Measurements from ENCODE around the gene PHF2. TPM values are rescaled to one million over a fixed set of nuclear protein-coding genes. Genes with fewer than 3 reads are reported as not detected.
A peak's percentile ranks its signal among the peaks of the same experiment; 100 is the strongest.
"Not testable (repeated sequence)": the region's sequence is repeated elsewhere in the genome, so short reads cannot be mapped to it uniquely, and the experiment has no call there.

The PHF2 gene
- total RNA-seq, 4 donors from 2014 or later = 22.6 to 40.2 (median 28.4) TPM

DNA sequence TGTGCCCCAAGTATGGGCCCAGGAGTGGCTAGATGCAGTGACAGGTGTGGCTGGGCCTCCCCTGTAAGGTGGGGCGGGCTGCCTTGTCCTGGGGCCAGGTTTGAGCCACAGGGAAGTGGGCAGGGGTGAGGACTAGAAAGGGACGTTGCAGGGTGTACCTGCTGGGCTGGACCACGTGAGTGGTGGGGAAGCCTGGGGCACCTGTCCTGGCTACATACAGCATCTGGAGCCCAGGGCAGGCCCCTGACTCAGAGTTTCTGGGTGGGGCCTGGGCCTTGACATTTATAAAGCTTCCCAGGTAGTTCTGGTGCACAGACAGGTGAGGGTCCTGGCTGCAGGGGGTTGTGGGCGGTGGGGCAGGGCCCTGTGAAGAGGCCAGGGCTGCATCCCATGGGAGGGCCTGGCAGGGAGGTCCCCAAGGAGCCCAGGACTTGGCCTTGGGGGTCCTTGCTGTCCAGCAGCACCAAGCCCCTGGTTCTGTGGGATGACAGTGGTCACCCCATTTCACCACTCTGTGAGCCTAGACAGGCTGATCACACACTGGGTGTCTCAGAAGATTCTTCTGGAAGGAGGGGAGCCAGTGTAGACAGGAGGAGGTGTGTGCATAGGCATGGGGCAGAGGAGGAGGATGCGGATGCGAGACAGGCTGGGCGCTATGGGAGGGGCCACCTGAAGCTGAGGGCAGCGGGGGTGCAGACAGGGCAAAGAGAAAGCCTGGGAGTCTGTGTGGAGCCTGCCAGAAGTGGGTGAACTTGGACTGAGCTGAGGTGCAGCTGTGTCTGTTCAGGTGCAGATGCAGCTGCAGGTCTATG lies 94.0 kb downstream of the PHF2 start:
- H3K4me1 ChIP-seq = no peaks in the 10 kb centered on the region
- H3K27ac ChIP-seq = no peak overlapping the region
- H3K4me3 ChIP-seq = no peak overlapping the region
- H3K27me3 ChIP-seq = no peaks in the 10 kb centered on the region
- no peaks in the 10 kb centered on the region for H3K9me3 ChIP-seq
- peak; percentile 58 to 77 for DNase-seq (ENCODE audit: low spot score in 2 of 2)
- H3K36me3 ChIP-seq = peaks cover 48% of the 10 kb centered on the region
- TF ChIP-seq POLR2A (IDR thresholded peaks at IDR 0.05) (no peak), EP300 (IDR thresholded peaks at IDR 0.05) (no peak), POLR2AphosphoS5 (IDR thresholded peaks at IDR 0.05) (no peak)
- TF ChIP-seq, protein P1, sequence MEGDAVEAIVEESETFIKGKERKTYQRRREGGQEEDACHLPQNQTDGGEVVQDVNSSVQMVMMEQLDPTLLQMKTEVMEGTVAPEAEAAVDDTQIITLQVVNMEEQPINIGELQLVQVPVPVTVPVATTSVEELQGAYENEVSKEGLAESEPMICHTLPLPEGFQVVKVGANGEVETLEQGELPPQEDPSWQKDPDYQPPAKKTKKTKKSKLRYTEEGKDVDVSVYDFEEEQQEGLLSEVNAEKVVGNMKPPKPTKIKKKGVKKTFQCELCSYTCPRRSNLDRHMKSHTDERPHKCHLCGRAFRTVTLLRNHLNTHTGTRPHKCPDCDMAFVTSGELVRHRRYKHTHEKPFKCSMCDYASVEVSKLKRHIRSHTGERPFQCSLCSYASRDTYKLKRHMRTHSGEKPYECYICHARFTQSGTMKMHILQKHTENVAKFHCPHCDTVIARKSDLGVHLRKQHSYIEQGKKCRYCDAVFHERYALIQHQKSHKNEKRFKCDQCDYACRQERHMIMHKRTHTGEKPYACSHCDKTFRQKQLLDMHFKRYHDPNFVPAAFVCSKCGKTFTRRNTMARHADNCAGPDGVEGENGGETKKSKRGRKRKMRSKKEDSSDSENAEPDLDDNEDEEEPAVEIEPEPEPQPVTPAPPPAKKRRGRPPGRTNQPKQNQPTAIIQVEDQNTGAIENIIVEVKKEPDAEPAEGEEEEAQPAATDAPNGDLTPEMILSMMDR (IDR thresholded peaks at IDR 0.05) = no peak
- 88% methylated on average over 8 of the region's 8 CpGs for WGBS

DNA sequence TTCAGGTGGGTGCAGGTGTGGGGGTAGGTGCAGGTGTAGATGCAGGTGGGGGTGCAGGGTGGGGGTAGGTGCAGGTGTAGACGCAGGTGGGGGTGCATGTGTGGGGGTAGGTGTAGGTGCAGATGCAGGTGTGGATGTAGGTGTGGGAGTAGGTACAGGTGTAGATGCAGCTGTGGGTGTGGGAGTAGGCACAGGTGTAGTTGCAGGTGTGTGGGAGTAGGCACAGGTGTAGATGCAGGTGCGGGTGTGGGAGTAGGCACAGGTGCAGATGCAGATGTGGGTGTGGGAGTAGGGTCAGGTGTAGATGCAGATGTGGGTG lies 94.6 kb downstream of the PHF2 start:
- H3K36me3 ChIP-seq = peaks cover 48% of the 10 kb centered on the region
- H3K9me3 ChIP-seq = no peaks in the 10 kb centered on the region
- DNase-seq (ENCODE audit: low spot score in 2 of 2) = no peak
- H3K27ac ChIP-seq = no peak overlapping the region
- WGBS = 95% methylated on average over 2 of the region's 2 CpGs
- TF ChIP-seq POLR2A (IDR thresholded peaks at IDR 0.05) = no peak
- H3K4me3 ChIP-seq = no peak overlapping the region
- no peaks in the 10 kb centered on the region for H3K4me1 ChIP-seq
- H3K27me3 ChIP-seq = no peaks in the 10 kb centered on the region

DNA sequence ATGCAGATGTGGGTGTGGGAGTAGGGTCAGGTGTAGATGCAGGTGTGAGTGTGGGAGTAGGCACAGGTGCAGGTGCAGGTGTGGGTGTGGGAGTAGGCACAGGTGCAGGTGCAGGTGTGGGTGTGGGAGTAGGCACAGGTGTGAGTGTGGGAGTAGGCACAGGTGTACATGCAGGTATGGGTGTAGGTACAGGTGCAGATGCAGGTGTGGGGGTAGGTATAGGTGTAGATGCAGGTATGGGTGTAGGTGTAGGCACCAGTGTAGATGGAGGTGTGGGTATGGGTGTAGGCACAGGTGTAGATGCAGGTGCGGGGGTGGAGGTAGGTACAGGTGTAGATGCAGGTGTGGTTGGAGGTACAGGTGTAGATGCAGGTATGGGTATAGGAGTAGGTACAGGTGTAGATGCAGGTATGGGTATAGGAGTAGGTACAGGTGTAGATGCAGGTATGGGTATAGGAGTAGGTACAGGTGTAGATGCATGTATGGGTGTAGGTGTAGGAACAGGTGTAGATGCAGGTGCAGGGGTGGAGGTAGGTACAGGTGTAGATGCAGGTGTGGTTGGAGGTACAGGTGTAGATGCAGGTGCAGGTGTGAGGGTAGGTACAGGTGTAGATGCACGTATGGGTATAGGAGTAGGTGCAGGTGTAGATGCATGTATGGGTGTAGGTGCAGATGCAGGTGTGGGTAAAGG lies 96.1 kb downstream of the PHF2 start:
- 97% methylated on average over 2 of the region's 2 CpGs for WGBS
- H3K36me3 ChIP-seq = peaks cover 49% of the 10 kb centered on the region
- not testable (repeated sequence) for DNase-seq (ENCODE audit: low spot score in 2 of 2); H3K9me3 ChIP-seq; H3K27me3 ChIP-seq; H3K4me1 ChIP-seq; H3K4me3 ChIP-seq; H3K27ac ChIP-seq

DNA sequence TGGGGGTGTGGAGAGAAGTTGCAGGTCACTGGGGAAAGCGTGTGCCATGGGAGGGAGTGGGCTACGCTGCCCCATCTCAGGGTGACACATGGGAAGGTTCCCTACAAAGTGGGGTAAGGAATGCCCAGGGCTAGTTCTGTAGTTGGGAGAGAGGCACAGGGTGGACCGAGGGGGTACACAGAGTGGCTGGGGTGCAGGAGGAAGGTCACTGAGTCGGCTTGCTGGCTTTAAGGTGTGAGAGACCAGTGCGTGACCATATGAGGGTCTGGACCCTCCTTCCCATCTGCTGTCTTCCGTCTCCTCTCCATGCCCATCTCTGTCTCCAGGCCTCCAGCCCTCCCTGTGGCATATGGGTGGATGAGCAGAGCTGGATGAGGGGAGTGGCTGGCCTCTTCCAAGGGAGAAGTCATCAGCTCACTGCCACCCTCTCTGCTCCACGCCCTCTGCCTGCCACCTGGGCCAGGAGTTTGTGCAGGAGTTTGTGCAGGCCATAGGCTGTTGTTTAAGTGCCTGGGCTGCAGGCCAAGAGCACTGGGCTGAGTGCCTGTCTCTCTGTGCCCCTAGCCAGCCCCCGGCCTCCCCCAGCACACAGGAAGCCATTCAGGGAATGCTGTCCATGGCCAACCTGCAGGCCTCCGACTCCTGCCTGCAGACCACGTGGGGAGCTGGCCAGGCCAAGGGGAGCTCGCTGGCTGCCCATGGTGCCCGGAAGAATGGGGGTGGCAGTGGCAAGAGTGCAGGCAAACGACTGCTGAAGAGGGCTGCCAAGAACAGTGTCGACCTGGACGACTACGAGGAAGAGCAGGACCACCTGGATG lies 96.8 kb downstream of the PHF2 start:
- H3K27me3 ChIP-seq = no peaks in the 10 kb centered on the region
- DNase-seq (ENCODE audit: low spot score in 2 of 2) = peak; percentile 55 to 62
- TF ChIP-seq POLR2A (IDR thresholded peaks at IDR 0.05) (no peak), EP300 (IDR thresholded peaks at IDR 0.05) (no peak), POLR2AphosphoS5 (IDR thresholded peaks at IDR 0.05) (no peak)
- TF ChIP-seq, protein P1 (IDR thresholded peaks at IDR 0.05) = no peak
- H3K9me3 ChIP-seq = no peaks in the 10 kb centered on the region
- no peak overlapping the region for H3K4me3 ChIP-seq
- H3K36me3 ChIP-seq = peaks cover 52% of the 10 kb centered on the region
- 91% methylated on average over 15 of the region's 16 CpGs for WGBS
- no peaks in the 10 kb centered on the region for H3K4me1 ChIP-seq
- no peak overlapping the region for H3K27ac ChIP-seq

DNA sequence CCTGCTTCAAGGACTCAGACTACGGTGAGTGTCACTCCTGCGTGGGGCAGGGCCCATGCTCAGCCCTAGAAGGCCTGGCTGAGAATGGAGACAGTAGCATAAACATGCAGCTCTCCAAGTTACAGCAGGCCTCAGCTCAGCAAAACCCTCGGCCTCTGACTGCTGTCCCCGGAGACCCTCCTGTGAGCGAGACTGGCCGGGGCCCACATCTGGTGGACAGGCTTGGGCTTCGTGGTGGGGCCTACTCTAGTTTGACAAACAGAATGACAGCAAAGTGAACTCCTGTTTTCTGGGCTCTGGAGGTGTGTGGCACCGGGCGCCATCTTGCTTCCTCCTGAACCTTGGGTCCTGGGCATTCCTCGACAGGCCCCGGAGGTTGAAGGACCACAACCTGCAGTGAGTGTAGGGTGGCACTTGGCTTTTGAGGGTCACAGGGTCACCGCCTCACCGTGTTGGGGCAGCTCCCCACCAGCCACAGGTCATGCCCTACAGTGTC lies 97.5 kb downstream of the PHF2 start:
- H3K9me3 ChIP-seq = no peaks in the 10 kb centered on the region
- WGBS = no CpG with 5 or more reads among the region's 13 CpGs
- no peaks in the 10 kb centered on the region for H3K4me1 ChIP-seq
- TF ChIP-seq, protein P1 (IDR thresholded peaks at IDR 0.05) = no peak
- TF ChIP-seq EP300 (IDR thresholded peaks at IDR 0.05) (no peak), POLR2AphosphoS5 (IDR thresholded peaks at IDR 0.05) (no peak), POLR2A (IDR thresholded peaks at IDR 0.05) (no peak)
- H3K4me3 ChIP-seq = no peak overlapping the region
- peak in 1 of 2 donors; percentile 79 for DNase-seq (ENCODE audit: low spot score in 2 of 2)
- peaks cover 54% of the 10 kb centered on the region for H3K36me3 ChIP-seq
- H3K27ac ChIP-seq = no peak overlapping the region
- H3K27me3 ChIP-seq = no peaks in the 10 kb centered on the region

Data from suprapubic skin (tissue), 4 donors.